ENCODE data around the gene RSAD2. TPM values are rescaled to one million over a fixed set of nuclear protein-coding genes. Genes with fewer than 3 reads are reported as not detected.

Gene RSAD2
- total and polyA plus RNA-seq, 9 of the 15 experiments (the other 6 are each of a cell fraction or from before 2014, with no cell fraction given), result 0.15 to 1.4 (median 0.28) TPM

GRCh38 chr2:6896930-6897759 is 19.6 kb downstream of the RSAD2 start (continued):
- no peak for TF ChIP-seq RREB1 (CRISPR knock-in tag; IDR thresholded peaks at IDR 0.05)
- no peak for TF ChIP-seq ZBTB12 (CRISPR knock-in tag; IDR thresholded peaks at IDR 0.05)
- TF ChIP-seq EHMT2 (IDR thresholded peaks at IDR 0.05), result peak; percentile 4
- no peak for TF ChIP-seq SMARCA5 (IDR thresholded peaks at IDR 0.05)
- TF ChIP-seq GABPA (tag; conservative IDR thresholded peaks at IDR 0.05; ENCODE audit: low read depth), result no peak
- no peak for TF ChIP-seq ZNF41 (CRISPR knock-in tag; conservative IDR thresholded peaks at IDR 0.05)
- TF ChIP-seq FOXJ2 (tag; IDR thresholded peaks at IDR 0.05), result 0 out of 2 replicates have a peak, but pooled peaks have one; percentile 22
- no peak for TF ChIP-seq ZSCAN29 (IDR thresholded peaks at IDR 0.05)
- peak; percentile 84 to 90 for TF ChIP-seq RAD21 (CRISPR knock-in tag; conservative IDR thresholded peaks at IDR 0.05 in 1 of 2, IDR thresholded peaks at IDR 0.05 in 1 of 2)
- no peak for TF ChIP-seq KAT2B (IDR thresholded peaks at IDR 0.05; ENCODE audit: low read depth, low read length)
- no peak for TF ChIP-seq HMGXB4 (CRISPR knock-in tag; IDR thresholded peaks at IDR 0.05)
- TF ChIP-seq ARID3A (IDR thresholded peaks at IDR 0.05; ENCODE audit: borderline replicate concordance, low read depth, low read length), result 0 out of 2 replicates have a peak, but pooled peaks have one; percentile 33
- no peak for TF ChIP-seq TSC22D4 (tag; IDR thresholded peaks at IDR 0.05)
- no peak for TF ChIP-seq CREBBP (IDR thresholded peaks at IDR 0.05; ENCODE audit: low read depth, low read length)
- TF ChIP-seq ZKSCAN3 (CRISPR knock-in tag; IDR thresholded peaks at IDR 0.05), result no peak
- TF ChIP-seq BRD4 (IDR thresholded peaks at IDR 0.05), result no peak
